Astrocyte (in vitro differentiated cells and primary cell): ENCODE measurements around the gene N4BP2. TPM values are rescaled to one million over a fixed set of nuclear protein-coding genes. Genes with fewer than 3 reads are reported as not detected.

Experiments
- DNase-seq: peaks from one replicate; pipeline ENCODE4 v3.0.0-alpha.2; 2010; ENCODE audit warnings: low read depth
- FAIRE-seq: peaks from 2 replicates; lab custom pipeline; 2011; peaks lifted over from hg19 to GRCh38; lab: Jason Lieb, UNC
- H2AFZ ChIP-seq: 2 replicates; pipeline ENCODE4 v1.6.0; 2012; ENCODE audit warnings: low read depth, low read length, inconsistent platforms
- H3K27ac ChIP-seq: 2 replicates; pipeline ENCODE4 v1.5.1; 2011; ENCODE audit warnings: low read depth, low read length, inconsistent platforms
- H3K27me3 ChIP-seq: 2 replicates; pipeline ENCODE4 v1.6.0; 2011; ENCODE audit warnings: low read length, inconsistent platforms; ENCODE audit not compliant: insufficient read depth
- H3K36me3 ChIP-seq: 2 replicates; pipeline ENCODE4 v1.5.1; 2011; ENCODE audit warnings: low read length, inconsistent platforms; ENCODE audit not compliant: insufficient read depth
- H3K4me1 ChIP-seq: 2 replicates; pipeline ENCODE4 v1.5.1; 2011; ENCODE audit warnings: low read length, inconsistent platforms; ENCODE audit not compliant: insufficient read depth
- H3K4me2 ChIP-seq: 2 replicates; pipeline ENCODE4 v1.6.0; 2012; ENCODE audit warnings: low read length, inconsistent platforms
- H3K4me3 ChIP-seq: 2 replicates; pipeline ENCODE4 v1.5.1; 2011; ENCODE audit warnings: low read depth, mild to moderate bottlenecking, low read length, inconsistent platforms; ENCODE audit not compliant: insufficient read depth
- H3K79me2 ChIP-seq: 2 replicates; pipeline ENCODE4 v1.6.0; 2012; ENCODE audit warnings: mild to moderate bottlenecking, low read length, inconsistent platforms; ENCODE audit not compliant: insufficient read depth
- H3K9ac ChIP-seq: 2 replicates; pipeline ENCODE4 v1.6.0; 2012; ENCODE audit warnings: mild to moderate bottlenecking, low read length, inconsistent platforms
- H3K9me3 ChIP-seq: 2 replicates; pipeline ENCODE4 v1.5.1; 2012; ENCODE audit warnings: low read depth, mild to moderate bottlenecking, low read length, inconsistent platforms; ENCODE audit not compliant: insufficient read depth
- H4K20me1 ChIP-seq: 2 replicates; pipeline ENCODE4 v1.6.0; 2012; ENCODE audit warnings: low read length, inconsistent platforms; ENCODE audit not compliant: insufficient read depth
- H3K27ac Mint-ChIP-seq: one replicate; pipeline ENCODE4 v1.8.0; 2021; ENCODE audit warnings: mild to moderate bottlenecking, mixed read lengths; ENCODE audit not compliant: unreplicated experiment
- H3K27me3 Mint-ChIP-seq: one replicate; pipeline ENCODE4 v1.8.0; 2021; ENCODE audit warnings: low read depth, mixed read lengths; ENCODE audit not compliant: unreplicated experiment
- H3K36me3 Mint-ChIP-seq: one replicate; pipeline ENCODE4 v1.8.0; 2021; ENCODE audit warnings: low read depth, mixed read lengths; ENCODE audit not compliant: unreplicated experiment
- H3K4me1 Mint-ChIP-seq: one replicate; pipeline ENCODE4 v1.8.0; 2021; ENCODE audit warnings: low read depth, mixed read lengths; ENCODE audit not compliant: unreplicated experiment
- H3K4me3 Mint-ChIP-seq: one replicate; pipeline ENCODE4 v1.8.0; 2021; ENCODE audit warnings: mild to moderate bottlenecking, moderate library complexity, mixed read lengths; ENCODE audit not compliant: unreplicated experiment
- H3K9me3 Mint-ChIP-seq: one replicate; pipeline ENCODE4 v1.8.0; 2021; ENCODE audit warnings: mild to moderate bottlenecking, mixed read lengths; ENCODE audit not compliant: unreplicated experiment
- EZH2 ChIP-seq: IDR thresholded peaks from 2 replicates; pipeline ENCODE4 v1.6.1; 2012; ENCODE audit warnings: mild to moderate bottlenecking, low read length, inconsistent platforms; ENCODE audit not compliant: insufficient read depth
- total RNA-seq: library from RNA; stranded (reverse); gene quantifications from 2 replicates; pipeline ENCODE4 v1.2.1, GENCODE V29; 2021
- TF ChIP-seq, protein P1 (sequence below): IDR thresholded peaks from 2 replicates; pipeline ENCODE4 v1.5.1; 2011; ENCODE audit warnings: low read depth, mild to moderate bottlenecking, inconsistent platforms, low read length, moderate library complexity; ENCODE audit not compliant: insufficient read depth

Gene N4BP2
- total RNA-seq, 1 donor from 2014 or later, result 14.5 TPM

DNA sequence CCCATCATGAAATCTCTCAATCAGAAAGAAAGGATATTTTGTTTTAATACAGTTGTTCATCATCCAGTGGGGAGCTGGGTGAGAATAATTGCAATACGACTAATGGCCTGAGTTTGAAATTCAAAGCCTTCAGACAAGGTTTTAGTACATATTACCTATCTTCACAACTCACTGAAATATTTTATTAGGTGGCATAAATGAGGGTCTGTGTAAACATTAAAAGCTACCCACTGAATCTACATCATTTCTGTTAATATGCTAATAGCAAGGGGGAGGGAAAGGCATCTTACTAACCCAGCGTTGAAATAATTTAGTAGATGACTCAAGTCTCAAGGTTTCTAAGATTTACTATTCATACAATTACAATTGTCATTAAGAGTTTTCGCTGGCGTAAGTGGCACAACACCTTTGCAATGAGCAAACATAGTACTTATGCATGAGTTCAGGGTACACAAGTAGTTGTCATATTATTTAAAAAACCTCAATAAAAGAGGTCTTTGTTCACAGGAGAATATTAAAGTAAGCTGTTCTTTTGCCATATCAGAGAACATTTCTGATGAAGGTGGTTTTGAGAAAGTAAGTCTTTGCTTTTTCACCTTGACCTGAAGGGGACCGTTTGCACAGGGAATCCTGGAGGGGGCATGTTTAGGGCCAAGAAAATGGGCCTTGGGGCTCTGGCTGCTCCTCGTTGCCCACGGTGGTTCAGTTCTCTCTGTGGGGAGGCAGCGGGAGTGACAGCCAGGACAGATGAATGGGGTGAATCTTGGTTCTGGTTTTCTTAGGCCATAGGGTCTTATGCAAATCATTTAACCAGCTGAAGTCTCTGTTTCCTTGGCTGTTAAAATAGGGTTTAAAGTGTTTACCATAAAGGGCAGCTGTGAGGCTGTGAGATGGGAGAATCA is 135.7 kb downstream of the N4BP2 start:
- Histone ChIP-seq H2AFZ (no peak overlapping the region), H3K27me3 (no peaks in the 10 kb centered on the region), H3K79me2 (no peaks in the 10 kb centered on the region), H3K4me2 (no peak overlapping the region), H3K36me3 (no peaks in the 10 kb centered on the region), H3K9me3 (no peaks in the 10 kb centered on the region), H3K27ac (no peak overlapping the region), H3K4me1 (no peaks in the 10 kb centered on the region), H3K9ac (no peak overlapping the region), H4K20me1 (no peaks in the 10 kb centered on the region), H3K4me3 (no peak overlapping the region)
- H3K27me3 Mint-ChIP-seq, result peaks cover 6% of the 10 kb centered on the region
- H3K4me3 Mint-ChIP-seq, result no peak overlapping the region
- DNase-seq (no peak), FAIRE-seq (no peak)
- H3K4me1 Mint-ChIP-seq, result no peaks in the 10 kb centered on the region
- peaks cover 1% of the 10 kb centered on the region for H3K36me3 Mint-ChIP-seq
- H3K9me3 Mint-ChIP-seq, result no peaks in the 10 kb centered on the region
- TF ChIP-seq, protein P1, sequence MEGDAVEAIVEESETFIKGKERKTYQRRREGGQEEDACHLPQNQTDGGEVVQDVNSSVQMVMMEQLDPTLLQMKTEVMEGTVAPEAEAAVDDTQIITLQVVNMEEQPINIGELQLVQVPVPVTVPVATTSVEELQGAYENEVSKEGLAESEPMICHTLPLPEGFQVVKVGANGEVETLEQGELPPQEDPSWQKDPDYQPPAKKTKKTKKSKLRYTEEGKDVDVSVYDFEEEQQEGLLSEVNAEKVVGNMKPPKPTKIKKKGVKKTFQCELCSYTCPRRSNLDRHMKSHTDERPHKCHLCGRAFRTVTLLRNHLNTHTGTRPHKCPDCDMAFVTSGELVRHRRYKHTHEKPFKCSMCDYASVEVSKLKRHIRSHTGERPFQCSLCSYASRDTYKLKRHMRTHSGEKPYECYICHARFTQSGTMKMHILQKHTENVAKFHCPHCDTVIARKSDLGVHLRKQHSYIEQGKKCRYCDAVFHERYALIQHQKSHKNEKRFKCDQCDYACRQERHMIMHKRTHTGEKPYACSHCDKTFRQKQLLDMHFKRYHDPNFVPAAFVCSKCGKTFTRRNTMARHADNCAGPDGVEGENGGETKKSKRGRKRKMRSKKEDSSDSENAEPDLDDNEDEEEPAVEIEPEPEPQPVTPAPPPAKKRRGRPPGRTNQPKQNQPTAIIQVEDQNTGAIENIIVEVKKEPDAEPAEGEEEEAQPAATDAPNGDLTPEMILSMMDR, result no peak
- TF ChIP-seq EZH2, result no peak
- H3K27ac Mint-ChIP-seq, result peak overlapping the region; percentile 20

DNA sequence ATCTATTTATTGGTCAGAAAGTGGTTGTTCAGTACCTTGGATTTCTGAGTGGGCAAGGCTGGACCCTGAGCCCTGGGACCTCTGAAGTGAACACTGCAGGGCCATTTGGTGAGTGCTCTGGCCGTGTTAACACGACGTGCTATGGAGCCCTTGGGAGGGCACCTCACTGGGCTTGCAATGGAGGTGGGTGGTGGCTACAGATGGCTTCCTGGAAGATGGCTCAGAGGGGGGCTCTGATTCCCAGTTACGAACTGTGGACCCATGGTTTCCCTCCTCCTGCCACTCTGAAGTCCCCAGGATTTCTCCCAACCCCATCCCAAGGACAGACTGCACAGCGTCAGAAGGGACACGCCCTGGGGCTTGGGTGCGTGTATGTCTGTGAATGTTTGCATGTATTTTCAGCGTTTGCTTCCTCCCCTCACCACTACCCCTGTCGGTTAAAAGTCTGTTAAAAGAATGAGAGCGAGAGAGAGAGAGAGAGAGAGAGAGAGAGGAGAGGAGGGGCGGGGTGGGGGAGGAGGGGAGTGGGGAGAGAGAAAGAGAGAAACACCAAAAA is 136.4 kb downstream of the N4BP2 start:
- FAIRE-seq, result no peak
- no peaks in the 10 kb centered on the region for H3K27me3 ChIP-seq
- Mint-ChIP-seq H3K9me3 (no peaks in the 10 kb centered on the region), H3K36me3 (peaks cover 1% of the 10 kb centered on the region), H3K27me3 (peaks cover 9% of the 10 kb centered on the region), H3K4me1 (no peaks in the 10 kb centered on the region), H3K27ac (no peak overlapping the region), H3K4me3 (no peak overlapping the region)
- H2AFZ ChIP-seq, result no peak overlapping the region
- no peak overlapping the region for H3K27ac ChIP-seq
- H3K9ac ChIP-seq, result no peak overlapping the region
- H3K4me2 ChIP-seq, result no peak overlapping the region
- H4K20me1 ChIP-seq, result no peaks in the 10 kb centered on the region
- no peaks in the 10 kb centered on the region for H3K36me3 ChIP-seq
- DNase-seq, result no peak
- H3K4me3 ChIP-seq, result no peak overlapping the region
- H3K4me1 ChIP-seq, result no peaks in the 10 kb centered on the region
- no peaks in the 10 kb centered on the region for H3K9me3 ChIP-seq
- no peak for TF ChIP-seq EZH2
- TF ChIP-seq, protein P1, result no peak
- no peaks in the 10 kb centered on the region for H3K79me2 ChIP-seq
